Endothelial cell of umbilical vein (primary cell): ENCODE measurements around the gene NMT1. TPM values are rescaled to one million over a fixed set of nuclear protein-coding genes. Genes with fewer than 3 reads are reported as not detected.
A peak's percentile ranks its signal among the peaks of the same experiment; 100 is the strongest.

ENCODE experiments used
- BruUV-seq: library from RNA; stranded (reverse); fragments of 400-500 nt; replicated peaks from 2 replicates; lab custom pipeline; 2021; lab: Mats Ljungman, UMichigan
- CTCF ChIA-PET: fragments of 300-600, 350-600 bp; sonication (Branson Sonifier 250); formaldehyde crosslinking; loops from one replicate; lab custom pipeline; 2021; ENCODE audit warnings: antibody characterized with exemption, inconsistent platforms; lab: Charles Lee
- POLR2A ChIA-PET: fragments of 300-600, 350-600 bp; sonication (Branson Sonifier 250); formaldehyde crosslinking; loops from one replicate; lab custom pipeline; 2021; ENCODE audit warnings: antibody characterized with exemption, inconsistent platforms; lab: Charles Lee
- DNase-seq: peaks from one replicate; pipeline ENCODE4 v3.0.0-alpha.2; 2011; ENCODE audit warnings: low read depth, low spot score
- FAIRE-seq: peaks from 2 replicates; lab custom pipeline; 2011; peaks lifted over from hg19 to GRCh38; lab: Jason Lieb, UNC
- H2AFZ ChIP-seq: 2 replicates; pipeline ENCODE4 v1.6.0; 2012; ENCODE audit warnings: low read depth, low read length, control low read depth, inconsistent platforms
- H3K27ac ChIP-seq: 2 replicates; pipeline ENCODE4 v1.5.1; 2011; ENCODE audit warnings: low read depth, mild to moderate bottlenecking, control low read depth, low read length, moderate library complexity; ENCODE audit not compliant: insufficient read depth
- H3K27me3 ChIP-seq, 2 experiments: 2 replicates each; pipeline versions ENCODE4 v1.6.0 to v1.6.1; 2011; ENCODE audit warnings: low read length in 2 of 2, mixed read lengths in 1 of 2; ENCODE audit not compliant: control insufficient read depth in 2 of 2, insufficient read depth in 2 of 2
- H3K36me3 ChIP-seq, 2 experiments: 2 replicates in 1 of 2; 3 replicates in 1 of 2; pipeline ENCODE4 v1.5.1; 2011; ENCODE audit warnings: low read length in 2 of 2, mild to moderate bottlenecking in 1 of 2, moderate library complexity in 1 of 2; ENCODE audit not compliant: control insufficient read depth in 2 of 2, insufficient read depth in 2 of 2; ENCODE audit errors: extremely low read depth in 1 of 2
- H3K4me1 ChIP-seq: 3 replicates; pipeline ENCODE4 v1.5.1; 2011; ENCODE audit warnings: mild to moderate bottlenecking, low read length; ENCODE audit not compliant: control insufficient read depth, insufficient read depth; ENCODE audit errors: extremely low read depth
- H3K4me2 ChIP-seq: 2 replicates; pipeline ENCODE4 v1.6.1; 2011; ENCODE audit warnings: low read length, control low read depth, mixed read lengths; ENCODE audit not compliant: insufficient read depth
- H3K4me3 ChIP-seq, 3 experiments: fragments of 200-600 bp in 1 of 3; sonication (generic), shearing (Covaris generic) in 1 of 3; replicated peaks in 1 of 3; 2 replicates each; pipeline ENCODE4 v1.5.1; 2011 to 2016; ENCODE audit warnings: control low read depth in 3 of 3, low read length in 3 of 3, mild to moderate bottlenecking in 2 of 3, inconsistent platforms in 1 of 3, low read depth in 1 of 3, moderate library complexity in 1 of 3; ENCODE audit not compliant: insufficient read depth in 1 of 3
- H3K79me2 ChIP-seq: 2 replicates; pipeline ENCODE4 v1.6.0; 2012; ENCODE audit warnings: low read length, inconsistent platforms; ENCODE audit not compliant: control insufficient read depth, insufficient read depth
- H3K9ac ChIP-seq: replicated peaks from 2 replicates; pipeline ENCODE3; 2011; ENCODE audit warnings: low read length, control low read depth; ENCODE audit not compliant: insufficient read depth; ENCODE audit errors: extremely low read depth
- H3K9me1 ChIP-seq: replicated peaks from 3 replicates; pipeline ENCODE4 v1.6.0; 2011; ENCODE audit warnings: mild to moderate bottlenecking, low read length; ENCODE audit not compliant: control insufficient read depth, insufficient read depth; ENCODE audit errors: extremely low read depth
- H3K9me3 ChIP-seq: replicated peaks from 2 replicates; pipeline ENCODE4 v1.5.1; 2012; ENCODE audit warnings: low read length, inconsistent platforms; ENCODE audit not compliant: control insufficient read depth, insufficient read depth
- H4K20me1 ChIP-seq: replicated peaks from 2 replicates; pipeline ENCODE3; 2011; ENCODE audit warnings: mild to moderate bottlenecking, low read length; ENCODE audit not compliant: control insufficient read depth, insufficient read depth; ENCODE audit errors: extremely low read depth
- CTCF ChIP-seq, 2 donors: IDR thresholded peaks; 1 replicate in 1 of 2; 2 replicates in 1 of 2; pipeline ENCODE4 v1.5.1; 2011; ENCODE audit warnings: low read length in 2 of 2, mild to moderate bottlenecking in 2 of 2, moderate library complexity in 2 of 2, control low read depth in 1 of 2, inconsistent platforms in 1 of 2, low read depth in 1 of 2; ENCODE audit not compliant: insufficient read depth in 1 of 2; ENCODE audit errors: extremely low read depth in 1 of 2
- JUN ChIP-seq: IDR thresholded peaks from 2 replicates; pipeline ENCODE4 v1.6.1; 2011; ENCODE audit warnings: borderline replicate concordance, low read depth; ENCODE audit not compliant: insufficient read length, insufficient read depth
- MAX ChIP-seq: IDR thresholded peaks from 2 replicates; pipeline ENCODE4 v1.6.1; 2011; ENCODE audit not compliant: insufficient read depth, insufficient read length
- MYC ChIP-seq: IDR thresholded peaks from one replicate; pipeline ENCODE4 v1.6.1; 2011; ENCODE audit warnings: mild to moderate bottlenecking, low read depth, low read length
- dilution Hi-C: fragments of 300-500 bp; cut with MboI; formaldehyde crosslinking; loops from one replicate; pipeline ENCODE4 v1.15.0; 2019; ENCODE audit warnings: low sequenced_read_pairs; ENCODE audit not compliant: extremely low pct_ligation_motif_present
- intact Hi-C: fragments of 100-400 bp; cut with micrococcal nuclease; formaldehyde crosslinking; loops from one replicate; pipeline ENCODE4 v1.10.0; 2022
- polyA plus RNA-seq, 4 experiments: library from polyadenylated mRNA; depleted of rRNA in 3 of 4; stranded (reverse) in 3 of 4; unstranded in 1 of 4; fragments of >200 nt; gene quantifications; 2 replicates each; pipeline versions ENCODE4 v1.2.1 to v1.2.3, GENCODE V29; 2011 to 2012; ENCODE audit warnings: missing spikeins in 1 of 4
- total RNA-seq: library from RNA; stranded (reverse); gene quantifications from 2 replicates; pipeline ENCODE4 v1.2.3, GENCODE V29; 2021

NMT1 gene
- total and polyA plus RNA-seq, 2 donors (not counting 3 experiments of a cell fraction or from before 2014, with no cell fraction given): 37.6 to 135 TPM

- no peak overlapping the region for H3K9ac ChIP-seq
- DNase-seq (no peak), FAIRE-seq (no peak)
- BruUV-seq: no TSS peak
- H3K9me1 ChIP-seq: no peaks in the 10 kb centered on the region
- no peaks in the 10 kb centered on the region for H3K27me3 ChIP-seq
- H3K27ac ChIP-seq: no peak overlapping the region
- ChIA-PET POLR2A (no interaction called here), CTCF (interaction anchor here (0.6 to 2.1 kb wide), 25 partner anchors 10 to 323 kb away, joined by 3 to 14 read pairs (median 5); partner anchors contain the start of genes ACBD4, HEXIM1, NMT1 and PLCD3)
- no peaks in the 10 kb centered on the region for H3K79me2 ChIP-seq
- no peak overlapping the region for H3K4me3 ChIP-seq
- intact Hi-C loops: no loop called here
- H3K4me2 ChIP-seq: no peak overlapping the region
- TF ChIP-seq JUN (no peak), MAX (no peak)
- H3K4me1 ChIP-seq: peaks cover 9% of the 10 kb centered on the region
- dilution Hi-C loops: no loop called here
- H4K20me1 ChIP-seq: no peaks in the 10 kb centered on the region
- H2AFZ ChIP-seq: no peak overlapping the region
- no peaks in the 10 kb centered on the region for H3K9me3 ChIP-seq
- peaks cover 33 to 47% of the 10 kb centered on the region in 2 experiments for H3K36me3 ChIP-seq
Observed at GRCh38 chr17:45098081-45098868, 37.2 kb downstream of the NMT1 start.

- CTCF ChIA-PET: interaction anchor here (0.6 to 2.2 kb wide), 27 partner anchors 10 to 323 kb away, joined by 3 to 14 read pairs (median 5); partner anchors contain the start of genes ACBD4, HEXIM1, NMT1 and PLCD3
- Histone ChIP-seq H3K9me1 (no peaks in the 10 kb centered on the region), H3K4me3 (no peak overlapping the region), H3K79me2 (no peaks in the 10 kb centered on the region), H3K36me3 (peaks cover 33 to 55% of the 10 kb centered on the region in 2 experiments), H3K27ac (no peak overlapping the region), H3K9ac (no peak overlapping the region), H3K4me1 (peaks cover under 1% of the 10 kb centered on the region), H2AFZ (no peak overlapping the region), H3K4me2 (no peak overlapping the region), H4K20me1 (no peaks in the 10 kb centered on the region), H3K9me3 (no peaks in the 10 kb centered on the region), H3K27me3 (no peaks in the 10 kb centered on the region)
- dilution Hi-C loops: no loop called here
- POLR2A ChIA-PET: no interaction called here
- DNase-seq (peak; percentile 73), FAIRE-seq (peak; percentile 89)
- TF ChIP-seq CTCF (IDR thresholded peaks at IDR 0.05; ENCODE audit: extremely low read depth in 1 of 2, insufficient read depth in 1 of 2, low read depth in 1 of 2, low read length in 2 of 2) (peak; percentile 84 to 91), MYC (no peak)
- intact Hi-C loops: loop anchor here (1.0 kb wide), 1 partner anchor 179 kb away; no protein-coding TSS in a partner anchor
- BruUV-seq: no TSS peak
Observed at GRCh38 chr17:45098869-45099616, 37.9 kb downstream of the NMT1 start.
